ENCODE results near the gene RSPO3. TPM values are rescaled to one million over a fixed set of nuclear protein-coding genes. Genes with fewer than 3 reads are reported as not detected.

RSPO3 gene
- total and polyA plus RNA-seq, 9 of the 15 experiments (the other 6 are each of a cell fraction or from before 2014, with no cell fraction given) = not detected

DNA sequence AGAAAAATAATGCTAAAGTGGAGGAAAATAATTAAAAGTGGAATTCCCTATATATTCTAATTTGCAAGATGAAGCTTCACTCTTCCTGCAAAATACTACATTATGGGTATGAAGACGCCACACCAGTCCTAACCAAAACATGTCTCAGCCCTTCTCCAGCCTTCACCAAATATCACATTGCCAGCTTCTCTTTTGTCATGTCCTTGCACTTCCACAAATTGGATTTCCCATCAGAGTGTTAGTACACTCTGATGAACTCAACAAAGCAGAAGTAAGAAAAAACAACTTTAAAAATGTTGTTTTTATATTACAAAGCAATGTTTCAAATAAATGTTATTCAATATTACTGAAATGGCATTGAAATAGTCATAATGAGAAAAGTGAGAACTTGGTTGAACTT lies 85.8 kb downstream of the RSPO3 start:
- FAIRE-seq = no peak
- in situ Hi-C loops (cut with MboI) = no loop called here

DNA sequence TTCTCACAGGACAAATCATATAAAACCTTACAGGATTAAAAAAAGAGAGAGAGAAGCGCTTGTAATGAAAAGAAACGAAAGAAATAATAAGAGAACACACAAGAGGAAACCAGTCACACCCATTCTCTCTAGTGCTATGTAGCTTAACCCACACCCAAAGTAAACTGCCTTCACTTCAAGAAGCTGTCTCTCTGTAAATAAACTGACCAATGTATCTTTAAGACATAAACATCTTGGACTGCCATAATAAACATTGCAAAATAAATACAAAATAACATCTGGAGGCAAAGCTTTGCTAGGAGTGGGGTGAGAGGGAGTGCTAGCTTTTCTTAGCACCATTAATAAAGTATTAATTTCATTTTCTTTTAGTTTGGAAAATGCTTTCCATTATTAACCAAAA lies 86.6 kb downstream of the RSPO3 start:
- Histone ChIP-seq H3K9ac (ENCODE audit: insufficient read depth in 1 of 2, low read depth in 2 of 2, low read length in 2 of 2) (no peak overlapping the region), H3K27me3 (ENCODE audit: control insufficient read depth in 2 of 2, insufficient read depth in 2 of 2, low read length in 2 of 2) (no peaks in the 10 kb centered on the region), H4K20me1 (replicated peaks; ENCODE audit: control insufficient read depth, insufficient read depth, low read length) (no peaks in the 10 kb centered on the region), H3K36me3 (ENCODE audit: control insufficient read depth, insufficient read depth, low read length) (no peaks in the 10 kb centered on the region), H3K27ac (ENCODE audit: extremely low read depth, low read depth, low read length) (no peak overlapping the region), H3K4me2 (ENCODE audit: insufficient read depth, low read length) (no peak overlapping the region), H3K4me1 (replicated peaks in 1 of 2; ENCODE audit: control insufficient read depth in 2 of 2, insufficient read depth in 2 of 2, low read length in 2 of 2) (no peaks in the 10 kb centered on the region), H3K79me2 (ENCODE audit: control insufficient read depth, insufficient read depth, low read length) (no peaks in the 10 kb centered on the region), H3K9me3 (replicated peaks; ENCODE audit: control insufficient read depth, insufficient read depth, low read depth, low read length) (no peaks in the 10 kb centered on the region), H3K9me1 (ENCODE audit: control insufficient read depth, insufficient read depth, low read length) (no peaks in the 10 kb centered on the region), H3K4me3 (no peak overlapping the region), H2AFZ (ENCODE audit: low read depth, low read length) (no peak overlapping the region)
- no peak for FAIRE-seq
- intact Hi-C loops (cut with micrococcal nuclease) = no loop called here
- in situ Hi-C loops (cut with MboI) = no loop called here
- ChIA-PET CTCF (ENCODE audit: low intra/inter-chr PET ratio) (no interaction called here), POLR2A (interaction anchor here (1.0 kb wide), 1 partner anchor 9 kb away, joined by 4 read pairs; no protein-coding TSS in a partner anchor)
- no peak for DNase-seq (ENCODE audit: extremely low read depth in 1 of 4, low spot score in 3 of 4)
- ATAC-seq = no peak
- WGBS (ENCODE audit: insufficient coverage, low coverage, missing lambda C conversion rate) = 0% methylated on average over 2 of the region's 2 CpGs
- no TSS peak for BruUV-seq (replicated peaks)
- TF ChIP-seq, protein P1, sequence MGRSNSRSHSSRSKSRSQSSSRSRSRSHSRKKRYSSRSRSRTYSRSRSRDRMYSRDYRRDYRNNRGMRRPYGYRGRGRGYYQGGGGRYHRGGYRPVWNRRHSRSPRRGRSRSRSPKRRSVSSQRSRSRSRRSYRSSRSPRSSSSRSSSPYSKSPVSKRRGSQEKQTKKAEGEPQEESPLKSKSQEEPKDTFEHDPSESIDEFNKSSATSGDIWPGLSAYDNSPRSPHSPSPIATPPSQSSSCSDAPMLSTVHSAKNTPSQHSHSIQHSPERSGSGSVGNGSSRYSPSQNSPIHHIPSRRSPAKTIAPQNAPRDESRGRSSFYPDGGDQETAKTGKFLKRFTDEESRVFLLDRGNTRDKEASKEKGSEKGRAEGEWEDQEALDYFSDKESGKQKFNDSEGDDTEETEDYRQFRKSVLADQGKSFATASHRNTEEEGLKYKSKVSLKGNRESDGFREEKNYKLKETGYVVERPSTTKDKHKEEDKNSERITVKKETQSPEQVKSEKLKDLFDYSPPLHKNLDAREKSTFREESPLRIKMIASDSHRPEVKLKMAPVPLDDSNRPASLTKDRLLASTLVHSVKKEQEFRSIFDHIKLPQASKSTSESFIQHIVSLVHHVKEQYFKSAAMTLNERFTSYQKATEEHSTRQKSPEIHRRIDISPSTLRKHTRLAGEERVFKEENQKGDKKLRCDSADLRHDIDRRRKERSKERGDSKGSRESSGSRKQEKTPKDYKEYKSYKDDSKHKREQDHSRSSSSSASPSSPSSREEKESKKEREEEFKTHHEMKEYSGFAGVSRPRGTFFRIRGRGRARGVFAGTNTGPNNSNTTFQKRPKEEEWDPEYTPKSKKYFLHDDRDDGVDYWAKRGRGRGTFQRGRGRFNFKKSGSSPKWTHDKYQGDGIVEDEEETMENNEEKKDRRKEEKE (IDR thresholded peaks at IDR 0.05; ENCODE audit: borderline replicate concordance in 1 of 2, control insufficient read depth in 1 of 2, low read depth in 2 of 2, low read length in 1 of 2) = no peak
- TF ChIP-seq, protein P2, sequence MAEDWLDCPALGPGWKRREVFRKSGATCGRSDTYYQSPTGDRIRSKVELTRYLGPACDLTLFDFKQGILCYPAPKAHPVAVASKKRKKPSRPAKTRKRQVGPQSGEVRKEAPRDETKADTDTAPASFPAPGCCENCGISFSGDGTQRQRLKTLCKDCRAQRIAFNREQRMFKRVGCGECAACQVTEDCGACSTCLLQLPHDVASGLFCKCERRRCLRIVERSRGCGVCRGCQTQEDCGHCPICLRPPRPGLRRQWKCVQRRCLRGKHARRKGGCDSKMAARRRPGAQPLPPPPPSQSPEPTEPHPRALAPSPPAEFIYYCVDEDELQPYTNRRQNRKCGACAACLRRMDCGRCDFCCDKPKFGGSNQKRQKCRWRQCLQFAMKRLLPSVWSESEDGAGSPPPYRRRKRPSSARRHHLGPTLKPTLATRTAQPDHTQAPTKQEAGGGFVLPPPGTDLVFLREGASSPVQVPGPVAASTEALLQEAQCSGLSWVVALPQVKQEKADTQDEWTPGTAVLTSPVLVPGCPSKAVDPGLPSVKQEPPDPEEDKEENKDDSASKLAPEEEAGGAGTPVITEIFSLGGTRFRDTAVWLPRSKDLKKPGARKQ (CRISPR knock-in tag; IDR thresholded peaks at IDR 0.05) = no peak
- no peak for TF ChIP-seq COPS2 (conservative IDR thresholded peaks at IDR 0.05)
- TF ChIP-seq U2AF2 (optimal IDR thresholded peaks at IDR 0.05; ENCODE audit: low read depth, low read length) = no peak
- TF ChIP-seq SMARCE1 (IDR thresholded peaks at IDR 0.05) = no peak
- TF ChIP-seq NR1H2 (CRISPR knock-in tag; IDR thresholded peaks at IDR 0.05) = no peak

More for the DNA sequence above, 85.8 kb downstream of the RSPO3 start:
- Histone ChIP-seq H3K4me2 (ENCODE audit: insufficient read depth, low read length) (no peak overlapping the region), H3K4me3 (no peak overlapping the region), H3K36me3 (ENCODE audit: control insufficient read depth, insufficient read depth, low read length) (no peaks in the 10 kb centered on the region), H3K9ac (ENCODE audit: insufficient read depth in 1 of 2, low read depth in 2 of 2, low read length in 2 of 2) (no peak overlapping the region), H3K27me3 (ENCODE audit: control insufficient read depth in 2 of 2, insufficient read depth in 2 of 2, low read length in 2 of 2) (no peaks in the 10 kb centered on the region), H3K79me2 (ENCODE audit: control insufficient read depth, insufficient read depth, low read length) (no peaks in the 10 kb centered on the region), H3K9me3 (replicated peaks; ENCODE audit: control insufficient read depth, insufficient read depth, low read depth, low read length) (no peaks in the 10 kb centered on the region), H3K4me1 (replicated peaks in 1 of 2; ENCODE audit: control insufficient read depth in 2 of 2, insufficient read depth in 2 of 2, low read length in 2 of 2) (no peaks in the 10 kb centered on the region), H4K20me1 (replicated peaks; ENCODE audit: control insufficient read depth, insufficient read depth, low read length) (no peaks in the 10 kb centered on the region), H3K9me1 (ENCODE audit: control insufficient read depth, insufficient read depth, low read length) (no peaks in the 10 kb centered on the region), H3K27ac (ENCODE audit: extremely low read depth, low read depth, low read length) (no peak overlapping the region), H2AFZ (ENCODE audit: low read depth, low read length) (no peak overlapping the region)
- TF ChIP-seq, protein P3, sequence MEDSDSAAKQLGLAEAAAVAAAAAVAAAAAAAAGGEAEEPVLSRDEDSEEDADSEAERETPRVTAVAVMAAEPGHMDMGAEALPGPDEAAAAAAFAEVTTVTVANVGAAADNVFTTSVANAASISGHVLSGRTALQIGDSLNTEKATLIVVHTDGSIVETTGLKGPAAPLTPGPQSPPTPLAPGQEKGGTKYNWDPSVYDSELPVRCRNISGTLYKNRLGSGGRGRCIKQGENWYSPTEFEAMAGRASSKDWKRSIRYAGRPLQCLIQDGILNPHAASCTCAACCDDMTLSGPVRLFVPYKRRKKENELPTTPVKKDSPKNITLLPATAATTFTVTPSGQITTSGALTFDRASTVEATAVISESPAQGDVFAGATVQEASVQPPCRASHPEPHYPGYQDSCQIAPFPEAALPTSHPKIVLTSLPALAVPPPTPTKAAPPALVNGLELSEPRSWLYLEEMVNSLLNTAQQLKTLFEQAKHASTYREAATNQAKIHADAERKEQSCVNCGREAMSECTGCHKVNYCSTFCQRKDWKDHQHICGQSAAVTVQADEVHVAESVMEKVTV (CRISPR knock-in tag; IDR thresholded peaks at IDR 0.05) = no peak
- no peak for TF ChIP-seq ZNF75A (CRISPR knock-in tag; IDR thresholded peaks at IDR 0.05)
- no peak for TF ChIP-seq ZBTB1 (CRISPR knock-in tag; IDR thresholded peaks at IDR 0.05; ENCODE audit: borderline replicate concordance, low read depth)
- TF ChIP-seq DPF2 (IDR thresholded peaks at IDR 0.05) = no peak
- TF ChIP-seq KAT8 (IDR thresholded peaks at IDR 0.05; ENCODE audit: low read depth) = no peak
- TF ChIP-seq ZFP1 (CRISPR knock-in tag; IDR thresholded peaks at IDR 0.05) = no peak
- no peak for TF ChIP-seq CEBPG (CRISPR knock-in tag; IDR thresholded peaks at IDR 0.05)
- TF ChIP-seq CEBPG (tag; conservative IDR thresholded peaks at IDR 0.05 in 1 of 2, IDR thresholded peaks at IDR 0.05 in 1 of 2) = no peak
- intact Hi-C loops (cut with micrococcal nuclease) = no loop called here
- no peak for ATAC-seq
- ChIA-PET POLR2A (no interaction called here), CTCF (ENCODE audit: low intra/inter-chr PET ratio) (no interaction called here)
- no peak for DNase-seq (ENCODE audit: extremely low read depth in 1 of 4, low spot score in 3 of 4)
- BruUV-seq (replicated peaks) = no TSS peak
- whole genome bisulfite sequencing (ENCODE audit: insufficient coverage, low coverage, missing lambda C conversion rate) = 0% methylated on average over 1 of the region's 1 CpG

Measured in K562 (cell line).